Measurements from ENCODE around the gene CXorf58.

DNA sequence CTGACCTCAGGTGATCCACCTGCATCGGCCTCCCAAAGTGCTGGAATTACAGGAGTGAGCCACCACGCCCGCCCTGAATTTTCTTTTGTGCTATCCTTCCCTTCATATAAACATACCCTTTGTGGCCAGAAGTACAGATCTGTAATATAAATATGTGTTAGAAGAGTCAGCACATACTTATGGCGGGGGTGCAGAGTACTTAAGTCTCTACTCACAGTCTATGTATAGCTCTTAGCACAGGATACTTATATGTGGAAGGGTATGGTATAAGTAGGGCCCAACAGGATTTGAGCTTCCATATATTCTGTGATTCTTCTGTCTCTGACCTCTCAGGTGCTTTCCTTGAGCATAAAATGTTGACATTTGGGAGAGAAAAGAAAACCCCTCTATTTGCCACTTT, 18.2 kb downstream of the CXorf58 start:
- TF ChIP-seq, protein P1, sequence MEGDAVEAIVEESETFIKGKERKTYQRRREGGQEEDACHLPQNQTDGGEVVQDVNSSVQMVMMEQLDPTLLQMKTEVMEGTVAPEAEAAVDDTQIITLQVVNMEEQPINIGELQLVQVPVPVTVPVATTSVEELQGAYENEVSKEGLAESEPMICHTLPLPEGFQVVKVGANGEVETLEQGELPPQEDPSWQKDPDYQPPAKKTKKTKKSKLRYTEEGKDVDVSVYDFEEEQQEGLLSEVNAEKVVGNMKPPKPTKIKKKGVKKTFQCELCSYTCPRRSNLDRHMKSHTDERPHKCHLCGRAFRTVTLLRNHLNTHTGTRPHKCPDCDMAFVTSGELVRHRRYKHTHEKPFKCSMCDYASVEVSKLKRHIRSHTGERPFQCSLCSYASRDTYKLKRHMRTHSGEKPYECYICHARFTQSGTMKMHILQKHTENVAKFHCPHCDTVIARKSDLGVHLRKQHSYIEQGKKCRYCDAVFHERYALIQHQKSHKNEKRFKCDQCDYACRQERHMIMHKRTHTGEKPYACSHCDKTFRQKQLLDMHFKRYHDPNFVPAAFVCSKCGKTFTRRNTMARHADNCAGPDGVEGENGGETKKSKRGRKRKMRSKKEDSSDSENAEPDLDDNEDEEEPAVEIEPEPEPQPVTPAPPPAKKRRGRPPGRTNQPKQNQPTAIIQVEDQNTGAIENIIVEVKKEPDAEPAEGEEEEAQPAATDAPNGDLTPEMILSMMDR (IDR thresholded peaks at IDR 0.05; ENCODE audit: insufficient read depth, low read depth, low read length), result no peak
- TF ChIP-seq EZH2 (IDR thresholded peaks at IDR 0.05; ENCODE audit: insufficient read depth, low read length), result no peak
